A673 (cell line): ENCODE data around the gene SLC39A9. TPM values are rescaled to one million over a fixed set of nuclear protein-coding genes. Genes with fewer than 3 reads are reported as not detected.

Experiments
- BruUV-seq: library from RNA; stranded (reverse); fragments of 400-500 nt; replicated peaks from 2 replicates; lab custom pipeline; 2021; lab: Mats Ljungman, UMichigan
- CTCF ChIA-PET: fragments of 300-600 bp; sonication (Branson Sonifier 250); formaldehyde crosslinking; loops from one replicate; lab custom pipeline; 2022; ENCODE audit warnings: antibody characterized with exemption; lab: Charles Lee
- POLR2A ChIA-PET: fragments of 300-600 bp; sonication (Branson Sonifier 250); formaldehyde crosslinking; loops from one replicate; lab custom pipeline; 2022; ENCODE audit warnings: antibody characterized with exemption; ENCODE audit not compliant: low non-redundant PET; lab: Charles Lee
- DNase-seq: peaks from one replicate; pipeline ENCODE4 v3.0.0-alpha.2; 2015; ENCODE audit warnings: low spot score
- H3K27ac ChIP-seq: fragments of 200-600 bp; sonication (generic); 2 replicates; pipeline ENCODE4 v1.5.1; 2016; ENCODE audit warnings: mixed run types, low read depth, mild to moderate bottlenecking, mixed read lengths, antibody characterized with exemption, low read length; ENCODE audit not compliant: poor library complexity, severe bottlenecking
- H3K27me3 ChIP-seq: fragments of 200-600 bp; sonication (generic); replicated peaks from 2 replicates; pipeline ENCODE4 v1.6.1; 2017; ENCODE audit warnings: mixed run types, low read depth, mild to moderate bottlenecking, mixed read lengths, antibody characterized with exemption, low read length; ENCODE audit not compliant: insufficient read depth, poor library complexity
- H3K36me3 ChIP-seq: fragments of 200-600 bp; sonication (generic); 2 replicates; pipeline ENCODE4 v1.6.1; 2016; ENCODE audit warnings: mixed run types, mild to moderate bottlenecking, mixed read lengths, antibody characterized with exemption, low read length; ENCODE audit not compliant: insufficient read depth, poor library complexity, severe bottlenecking
- H3K4me1 ChIP-seq: fragments of 200-600 bp; sonication (generic); 2 replicates; pipeline ENCODE4 v1.6.1; 2017; ENCODE audit warnings: mixed run types, mild to moderate bottlenecking, mixed read lengths, antibody characterized with exemption, low read length; ENCODE audit not compliant: insufficient read depth, poor library complexity, severe bottlenecking
- H3K4me3 ChIP-seq: fragments of 200-600 bp; sonication (generic); 2 replicates; pipeline ENCODE4 v1.5.1; 2016; ENCODE audit warnings: low read depth, mixed run types, mild to moderate bottlenecking, mixed read lengths, low read length; ENCODE audit not compliant: poor library complexity, severe bottlenecking
- H3K9me3 ChIP-seq: fragments of 200-600 bp; sonication (generic); 2 replicates; pipeline ENCODE4 v1.6.1; 2016; ENCODE audit warnings: mixed run types, low read depth, mild to moderate bottlenecking, mixed read lengths, antibody characterized with exemption, low read length; ENCODE audit not compliant: poor library complexity, severe bottlenecking
- EZH2 ChIP-seq: fragments of 200-600 bp; sonication (generic); IDR thresholded peaks from 2 replicates; pipeline ENCODE4 v1.6.1; 2017; ENCODE audit warnings: borderline replicate concordance, low read depth, mild to moderate bottlenecking, mixed read lengths, antibody characterized with exemption, low read length; ENCODE audit not compliant: poor library complexity, severe bottlenecking
- intact Hi-C: fragments of 100-400 bp; cut with micrococcal nuclease; formaldehyde crosslinking; loops from one replicate; pipeline ENCODE4 v1.10.0; 2022; ENCODE audit not compliant: unreplicated experiment
- total RNA-seq: library from RNA; stranded (reverse); gene quantifications from 2 replicates; pipeline ENCODE4 v1.2.3, GENCODE V29; 2021
- TF ChIP-seq, protein P1 (sequence below): fragments of 300-800, 200-600 bp; sonication (generic); conservative IDR thresholded peaks from 2 replicates; pipeline ENCODE4 v1.5.1; 2017; ENCODE audit warnings: low read depth, mild to moderate bottlenecking, antibody characterized with exemption, low read length, moderate library complexity, mixed read lengths

SLC39A9 gene
- total RNA-seq, 1 experiment from 2014 or later, result 59.2 TPM

DNA sequence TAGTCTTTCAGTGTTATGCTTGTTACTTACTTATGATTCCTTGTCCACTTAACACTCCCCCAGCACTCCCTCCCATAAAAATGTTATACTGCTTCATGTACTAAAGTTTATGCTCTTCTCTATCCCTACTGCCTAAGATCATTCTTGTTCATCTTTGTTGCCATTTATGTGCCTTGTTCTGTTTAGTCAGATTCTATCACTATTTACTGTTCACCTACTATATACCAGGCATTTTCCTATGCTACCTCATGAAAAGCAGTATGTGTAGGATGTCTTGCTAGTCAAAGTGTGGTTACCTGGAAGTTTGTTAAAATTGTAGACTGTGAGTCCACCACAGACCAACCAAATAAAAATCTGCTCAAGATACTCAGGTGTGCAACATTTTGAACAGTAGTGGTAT lies 24.3 kb upstream of the SLC39A9 start:
- no TSS peak for BruUV-seq
- Histone ChIP-seq H3K9me3 (no peaks in the 10 kb centered on the region), H3K4me3 (no peak overlapping the region), H3K27me3 (no peaks in the 10 kb centered on the region), H3K27ac (no peak overlapping the region), H3K4me1 (no peaks in the 10 kb centered on the region), H3K36me3 (peaks cover 42% of the 10 kb centered on the region)
- ChIA-PET POLR2A (no interaction called here), CTCF (no interaction called here)
- intact Hi-C loops, result no loop called here
- TF ChIP-seq, protein P1, sequence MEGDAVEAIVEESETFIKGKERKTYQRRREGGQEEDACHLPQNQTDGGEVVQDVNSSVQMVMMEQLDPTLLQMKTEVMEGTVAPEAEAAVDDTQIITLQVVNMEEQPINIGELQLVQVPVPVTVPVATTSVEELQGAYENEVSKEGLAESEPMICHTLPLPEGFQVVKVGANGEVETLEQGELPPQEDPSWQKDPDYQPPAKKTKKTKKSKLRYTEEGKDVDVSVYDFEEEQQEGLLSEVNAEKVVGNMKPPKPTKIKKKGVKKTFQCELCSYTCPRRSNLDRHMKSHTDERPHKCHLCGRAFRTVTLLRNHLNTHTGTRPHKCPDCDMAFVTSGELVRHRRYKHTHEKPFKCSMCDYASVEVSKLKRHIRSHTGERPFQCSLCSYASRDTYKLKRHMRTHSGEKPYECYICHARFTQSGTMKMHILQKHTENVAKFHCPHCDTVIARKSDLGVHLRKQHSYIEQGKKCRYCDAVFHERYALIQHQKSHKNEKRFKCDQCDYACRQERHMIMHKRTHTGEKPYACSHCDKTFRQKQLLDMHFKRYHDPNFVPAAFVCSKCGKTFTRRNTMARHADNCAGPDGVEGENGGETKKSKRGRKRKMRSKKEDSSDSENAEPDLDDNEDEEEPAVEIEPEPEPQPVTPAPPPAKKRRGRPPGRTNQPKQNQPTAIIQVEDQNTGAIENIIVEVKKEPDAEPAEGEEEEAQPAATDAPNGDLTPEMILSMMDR, result no peak
- TF ChIP-seq EZH2, result no peak
- DNase-seq, result no peak

DNA sequence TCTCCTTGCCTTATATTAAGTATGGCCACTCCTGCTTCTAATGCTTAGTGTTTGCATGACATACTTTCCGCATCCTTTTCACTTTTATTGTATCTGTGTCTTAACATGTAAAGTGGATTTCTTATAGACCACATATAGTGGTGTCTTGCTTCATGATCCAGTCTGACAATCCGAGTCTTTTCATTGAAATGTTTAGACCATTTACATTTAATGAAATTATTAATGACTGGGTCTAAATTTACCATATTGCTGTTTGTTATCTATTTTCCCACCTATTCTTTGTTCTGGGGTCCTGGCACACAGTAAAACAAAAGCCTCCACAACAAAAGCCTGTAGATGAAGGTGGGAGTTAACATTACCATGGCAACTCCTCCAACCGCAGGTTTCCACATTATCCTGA lies 23.3 kb upstream of the SLC39A9 start:
- Histone ChIP-seq H3K9me3 (no peaks in the 10 kb centered on the region), H3K4me1 (no peaks in the 10 kb centered on the region), H3K36me3 (peaks cover 51% of the 10 kb centered on the region), H3K4me3 (no peak overlapping the region), H3K27ac (no peak overlapping the region), H3K27me3 (no peaks in the 10 kb centered on the region)
- ChIA-PET CTCF (no interaction called here), POLR2A (no interaction called here)
- DNase-seq, result no peak
- intact Hi-C loops, result no loop called here
- no peak for TF ChIP-seq EZH2
- TF ChIP-seq, protein P1, result no peak
- BruUV-seq, result no TSS peak

DNA sequence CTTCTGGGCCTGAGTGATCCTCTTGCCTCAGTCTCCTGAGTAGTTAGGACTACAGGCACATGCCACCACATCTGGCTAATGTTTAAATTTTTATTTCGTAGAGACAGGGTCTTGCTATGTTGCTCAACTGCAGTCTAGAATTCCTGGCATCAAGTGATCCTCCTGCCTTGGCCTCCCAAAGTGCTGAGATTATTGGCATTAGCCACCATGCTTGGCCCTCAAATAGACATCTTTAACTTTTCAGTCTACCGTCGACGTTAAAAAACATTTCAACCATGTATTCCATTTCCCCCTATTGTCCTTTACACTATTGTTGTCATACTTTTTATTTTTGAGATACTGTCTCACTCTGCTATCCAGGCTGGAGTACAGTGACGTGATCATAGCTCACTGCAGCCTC lies 22.8 kb upstream of the SLC39A9 start:
- BruUV-seq, result no TSS peak
- Histone ChIP-seq H3K27me3 (no peaks in the 10 kb centered on the region), H3K27ac (no peak overlapping the region), H3K9me3 (no peaks in the 10 kb centered on the region), H3K4me3 (no peak overlapping the region), H3K36me3 (peaks cover 57% of the 10 kb centered on the region), H3K4me1 (no peaks in the 10 kb centered on the region)
- TF ChIP-seq EZH2, result no peak
- TF ChIP-seq, protein P1, result no peak
- ChIA-PET POLR2A (no interaction called here), CTCF (no interaction called here)
- intact Hi-C loops, result no loop called here
- DNase-seq, result no peak
